ENCODE measurements around the gene MT1B.
"Not testable (repeated sequence)": the region's sequence is repeated elsewhere in the genome, so short reads cannot be mapped to it uniquely, and the experiment has no call there.

The MT1B gene

GRCh38 chr16:56616608-56617211 lies 35.0 kb upstream of the MT1B start:
- DNase-seq (ENCODE audit: low spot score): no peak

GRCh38 chr16:56617212-56618085 lies 34.2 kb upstream of the MT1B start:
- POLR2A ChIA-PET (ENCODE audit: low non-redundant PET): interaction anchor here (1.0 kb wide), 1 partner anchor 9 kb away, joined by 3 read pairs; the partner anchor contains the start of gene MT2A
- DNase-seq (ENCODE audit: low spot score): no peak
- TF ChIP-seq CTCF (conservative IDR thresholded peaks at IDR 0.05; ENCODE audit: low read depth): no peak
- peak overlapping the region; percentile 26; the same call in 1 of the 2 replicates for H3K27ac ChIP-seq
- CTCF ChIA-PET: no interaction called here

More at GRCh38 chr16:56616608-56617211, 35.0 kb upstream of the MT1B start:
- no peak for TF ChIP-seq CTCF (conservative IDR thresholded peaks at IDR 0.05; ENCODE audit: low read depth)
- H3K27ac ChIP-seq: 0 out of 2 replicates have a peak overlapping the region, but pooled peaks have one; percentile 26
- ChIA-PET POLR2A (ENCODE audit: low non-redundant PET) (interaction anchor here (1.0 kb wide), 1 partner anchor 8 kb away, joined by 3 read pairs; the partner anchor contains the start of gene MT2A), CTCF (no interaction called here)

- ChIA-PET POLR2A (ENCODE audit: low non-redundant PET) (no interaction called here), CTCF (interaction anchor here (1.1 kb wide), 1 partner anchor 26 kb away, joined by 3 read pairs; no protein-coding TSS in a partner anchor)
- H3K27ac ChIP-seq: peak overlapping the region; percentile 26; the same call in 1 of the 2 replicates
- TF ChIP-seq CTCF (conservative IDR thresholded peaks at IDR 0.05; ENCODE audit: low read depth): no peak
- DNase-seq (ENCODE audit: low spot score): no peak
These were observed 33.5 kb upstream of the MT1B start for GRCh38 chr16:56618138-56618537.

- no peak for DNase-seq (ENCODE audit: low spot score)
- ChIA-PET CTCF (no interaction called here), POLR2A (ENCODE audit: low non-redundant PET) (no interaction called here)
- TF ChIP-seq CTCF (conservative IDR thresholded peaks at IDR 0.05; ENCODE audit: low read depth): no peak
- no peak overlapping the region for H3K27ac ChIP-seq
These were observed 31.3 kb upstream of the MT1B start for GRCh38 chr16:56620339-56620897.

GRCh38 chr16:56621665-56622445 lies 29.8 kb upstream of the MT1B start:
- CTCF ChIA-PET: interaction anchor here (0.7 to 0.9 kb wide), 2 partner anchors 56 to 91 kb away, joined by 3 read pairs; no protein-coding TSS in a partner anchor

GRCh38 chr16:56623184-56623583 lies 28.5 kb upstream of the MT1B start:
- DNase-seq (ENCODE audit: low spot score); H3K27ac ChIP-seq: not testable (repeated sequence)
- POLR2A ChIA-PET (ENCODE audit: low non-redundant PET): interaction anchor here (0.8 kb wide), 1 partner anchor 17 kb away, joined by 3 read pairs; no protein-coding TSS in a partner anchor
- CTCF ChIA-PET: interaction anchor here (0.7 kb wide), 1 partner anchor 13 kb away, joined by 3 read pairs; no protein-coding TSS in a partner anchor

More at GRCh38 chr16:56621665-56622445, 29.8 kb upstream of the MT1B start:
- DNase-seq (ENCODE audit: low spot score); POLR2A ChIA-PET (ENCODE audit: low non-redundant PET); H3K27ac ChIP-seq: not testable (repeated sequence)
